BJ (cell line): ENCODE results near the gene ZFPL1. TPM values are rescaled to one million over a fixed set of nuclear protein-coding genes. Genes with fewer than 3 reads are reported as not detected.
A peak's percentile ranks its signal among the peaks of the same experiment; 100 is the strongest.

Source experiments
- CTCF ChIA-PET: fragments of 350-600 bp; formaldehyde crosslinking; extraction: SDS; loops from one replicate; lab custom pipeline; 2021; ENCODE audit warnings: antibody characterized with exemption, inconsistent platforms; lab: Yijun Ruan, JAX
- POLR2A ChIA-PET: fragments of 300-600 bp; sonication (Branson Sonifier 250); formaldehyde crosslinking; extraction: SDS; loops from one replicate; lab custom pipeline; 2021; ENCODE audit warnings: antibody characterized with exemption; lab: Charles Lee
- DNase-seq: peaks from one replicate; pipeline ENCODE4 v3.0.0-alpha.2; 2011; ENCODE audit warnings: low read depth
- H3K27me3 ChIP-seq: 2 replicates; pipeline ENCODE4 v1.6.0; 2011; ENCODE audit warnings: low read length; ENCODE audit not compliant: control insufficient read depth, insufficient read depth
- H3K36me3 ChIP-seq: 2 replicates; pipeline ENCODE4 v1.5.1; 2011; ENCODE audit warnings: low read length; ENCODE audit not compliant: control insufficient read depth, insufficient read depth
- H3K4me3 ChIP-seq: 2 replicates; pipeline ENCODE4 v1.5.1; 2011; ENCODE audit warnings: low read depth, mild to moderate bottlenecking, control low read depth, low read length
- polyA plus RNA-seq: library from polyadenylated mRNA; depleted of rRNA; stranded (reverse); fragments of >200 nt; gene quantifications from 2 replicates; pipeline ENCODE4 v1.2.3, GENCODE V29; 2011
- TF ChIP-seq, protein P1 (sequence below): IDR thresholded peaks from 2 replicates; pipeline ENCODE4 v1.5.1; 2011; ENCODE audit warnings: low read depth, mild to moderate bottlenecking, control low read depth, inconsistent platforms, low read length, moderate library complexity; ENCODE audit not compliant: insufficient read depth

Gene ZFPL1
- polyA plus RNA-seq, 1 experiment: 91.8 TPM

- Histone ChIP-seq H3K36me3 (peaks cover 8% of the 10 kb centered on the region; the same call in 1 of the 2 replicates), H3K27me3 (no peaks in the 10 kb centered on the region), H3K4me3 (no peak overlapping the region)
- TF ChIP-seq, protein P1, sequence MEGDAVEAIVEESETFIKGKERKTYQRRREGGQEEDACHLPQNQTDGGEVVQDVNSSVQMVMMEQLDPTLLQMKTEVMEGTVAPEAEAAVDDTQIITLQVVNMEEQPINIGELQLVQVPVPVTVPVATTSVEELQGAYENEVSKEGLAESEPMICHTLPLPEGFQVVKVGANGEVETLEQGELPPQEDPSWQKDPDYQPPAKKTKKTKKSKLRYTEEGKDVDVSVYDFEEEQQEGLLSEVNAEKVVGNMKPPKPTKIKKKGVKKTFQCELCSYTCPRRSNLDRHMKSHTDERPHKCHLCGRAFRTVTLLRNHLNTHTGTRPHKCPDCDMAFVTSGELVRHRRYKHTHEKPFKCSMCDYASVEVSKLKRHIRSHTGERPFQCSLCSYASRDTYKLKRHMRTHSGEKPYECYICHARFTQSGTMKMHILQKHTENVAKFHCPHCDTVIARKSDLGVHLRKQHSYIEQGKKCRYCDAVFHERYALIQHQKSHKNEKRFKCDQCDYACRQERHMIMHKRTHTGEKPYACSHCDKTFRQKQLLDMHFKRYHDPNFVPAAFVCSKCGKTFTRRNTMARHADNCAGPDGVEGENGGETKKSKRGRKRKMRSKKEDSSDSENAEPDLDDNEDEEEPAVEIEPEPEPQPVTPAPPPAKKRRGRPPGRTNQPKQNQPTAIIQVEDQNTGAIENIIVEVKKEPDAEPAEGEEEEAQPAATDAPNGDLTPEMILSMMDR: peak; percentile 99
- ChIA-PET POLR2A (no interaction called here), CTCF (interaction anchor here (0.6 to 7.2 kb wide), 28 partner anchors 8 to 934 kb away, joined by 3 to 152 read pairs (median 4); partner anchors contain the start of genes ARL2, BATF2, CAPN1 and EHD1)
- no peak for DNase-seq
These were observed 26.4 kb downstream of the ZFPL1 start for GRCh38 chr11:65110354-65110861.

GRCh38 chr11:65111159-65111743 is 27.2 kb downstream of the ZFPL1 start:
- no peak for DNase-seq
- H3K27me3 ChIP-seq: no peaks in the 10 kb centered on the region
- POLR2A ChIA-PET: interaction anchor here (0.8 to 1.0 kb wide), 2 partner anchors 11 to 106 kb away, joined by 3 to 4 read pairs; partner anchors contain the start of genes FAU and MRPL49
- TF ChIP-seq, protein P1: no peak
- H3K36me3 ChIP-seq: peaks cover 10% of the 10 kb centered on the region; the same call in 1 of the 2 replicates
- H3K4me3 ChIP-seq: no peak overlapping the region
- CTCF ChIA-PET: interaction anchor here (0.6 to 7.2 kb wide), 33 partner anchors 7 to 1298 kb away, joined by 3 to 152 read pairs (median 4); partner anchors contain the start of genes ARL2, CAPN1, FAU and MEN1

DNA sequence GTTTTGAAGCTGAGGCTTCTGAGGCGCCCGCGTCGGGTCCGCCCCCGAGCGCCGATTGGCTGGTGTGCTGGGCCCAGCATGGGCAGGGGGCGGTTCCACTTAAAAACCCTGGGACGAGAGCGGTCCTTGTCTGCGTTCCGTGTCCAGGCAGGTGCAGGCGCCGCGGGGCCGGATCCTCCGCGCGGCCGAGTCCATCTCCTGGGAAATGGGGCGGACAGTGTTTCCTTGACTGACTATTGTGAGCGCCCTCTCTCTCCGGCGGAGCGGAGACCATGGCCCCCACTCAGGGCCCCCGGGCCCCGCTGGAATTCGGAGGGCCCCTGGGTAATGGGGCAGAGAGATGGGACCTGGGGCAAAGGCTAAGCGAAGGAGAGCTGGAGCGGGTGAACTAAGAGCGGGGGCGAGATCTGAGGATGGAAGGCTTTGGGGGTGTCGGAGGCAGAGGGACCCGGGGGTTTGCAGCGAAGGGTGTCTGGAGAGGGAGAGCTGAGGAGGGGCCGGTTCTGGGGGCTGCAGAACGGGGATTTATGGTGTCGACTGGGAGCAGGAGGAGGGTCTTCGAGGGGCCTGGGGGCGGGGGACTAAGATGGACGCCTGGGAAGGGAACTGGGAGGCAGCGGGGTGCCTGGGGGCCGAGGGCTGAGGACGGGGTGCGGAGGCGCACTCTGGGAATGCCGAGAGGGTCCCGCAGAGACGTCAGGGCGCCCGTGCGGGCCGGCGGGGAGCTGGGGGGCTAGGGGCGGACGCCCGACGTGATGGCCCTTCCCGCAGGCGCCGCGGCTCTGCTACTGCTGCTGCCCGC is 27.9 kb downstream of the ZFPL1 start, which contains the start of gene TM7SF2:
TSS of gene TM7SF2 (plus strand) at position 129 of the 802 bp plus-strand sequence. CDS start at position 273, 144 bp downstream.
- DNase-seq: peak; percentile 49
- TF ChIP-seq, protein P1: no peak
- ChIA-PET CTCF (interaction anchor here (0.6 to 7.2 kb wide), 27 partner anchors 8 to 1297 kb away, joined by 3 to 152 read pairs (median 4); partner anchors contain the start of genes ARL2, CAPN1, FAU and MRPL49), POLR2A (interaction anchor here (0.8 to 1.0 kb wide), 2 partner anchors 10 to 105 kb away, joined by 3 to 4 read pairs; partner anchors contain the start of genes FAU and MRPL49)
- Histone ChIP-seq H3K36me3 (peaks cover 10% of the 10 kb centered on the region; the same call in 1 of the 2 replicates), H3K27me3 (no peaks in the 10 kb centered on the region), H3K4me3 (peak within 1 kb of the TSS; percentile 44)

DNA sequence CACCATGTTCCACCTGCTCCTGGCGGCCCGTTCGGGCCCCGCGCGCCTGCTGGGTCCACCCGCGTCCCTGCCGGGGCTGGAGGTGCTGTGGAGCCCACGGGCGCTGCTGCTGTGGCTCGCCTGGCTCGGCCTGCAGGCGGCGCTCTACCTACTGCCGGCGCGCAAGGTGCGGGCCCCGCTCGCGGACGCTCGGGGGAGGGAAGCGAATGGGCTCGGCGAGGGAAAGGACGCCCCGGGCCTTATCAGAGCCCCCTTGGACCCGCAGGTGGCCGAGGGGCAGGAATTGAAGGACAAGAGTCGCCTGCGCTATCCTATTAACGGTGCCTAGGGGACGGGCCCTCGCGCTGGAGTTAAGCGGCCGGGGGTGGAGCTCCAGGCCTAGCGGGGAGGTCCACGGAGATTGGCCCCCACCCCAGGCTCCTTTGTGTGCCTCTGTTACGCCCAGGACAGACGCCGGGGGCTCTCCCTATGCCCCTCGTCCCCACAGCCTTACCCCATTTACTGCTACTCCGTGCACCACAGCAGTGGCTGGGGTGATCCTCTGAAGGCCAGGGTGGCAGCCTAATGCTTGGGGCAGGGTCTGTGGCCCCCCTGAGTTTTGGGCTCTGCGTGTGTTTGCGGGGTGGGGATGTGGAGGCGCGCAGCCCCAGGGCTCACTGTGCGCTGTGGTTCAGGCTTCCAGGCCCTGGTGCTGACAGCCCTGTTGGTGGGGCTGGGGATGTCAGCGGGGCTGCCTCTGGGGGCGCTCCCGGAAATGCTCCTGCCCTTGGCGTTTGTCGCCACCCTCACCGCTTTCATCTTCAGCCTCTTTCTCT is 28.7 kb downstream of the ZFPL1 start:
- Histone ChIP-seq H3K4me3 (peak overlapping the region; percentile 44), H3K36me3 (peaks cover 10% of the 10 kb centered on the region; the same call in 1 of the 2 replicates), H3K27me3 (no peaks in the 10 kb centered on the region)
- ChIA-PET CTCF (interaction anchor here (0.6 to 7.2 kb wide), 24 partner anchors 8 to 269 kb away, joined by 3 to 152 read pairs (median 4); partner anchors contain the start of genes ARL2, CAPN1, CDCA5 and FAU), POLR2A (interaction anchor here (0.5 kb wide), 1 partner anchor 218 kb away, joined by 3 read pairs; no protein-coding TSS in a partner anchor)
- TF ChIP-seq, protein P1: peak; percentile 58
- no peak for DNase-seq
